Ovary (tissue), 3 donors: ENCODE data around the gene FARS2.
"Not testable (repeated sequence)": the region's sequence is repeated elsewhere in the genome, so short reads cannot be mapped to it uniquely, and the experiment has no call there.

Experiments used
- EP300 ChIP-seq: sonication (generic); formaldehyde crosslinking; IDR thresholded peaks from one replicate; pipeline ENCODE4 v1.6.1; 2017; ENCODE audit warnings: antibody characterized with exemption
- POLR2A ChIP-seq: fragments of 450-650 bp; IDR thresholded peaks from one replicate; pipeline ENCODE4 v1.6.1; 2017; ENCODE audit warnings: antibody characterized with exemption, mild to moderate bottlenecking, moderate library complexity
- TF ChIP-seq, protein P1 (sequence below), 3 donors: fragments of 450-650 bp in 2 of 3; fragments of 200-600 bp in 1 of 3; IDR thresholded peaks; one replicate each; pipeline versions ENCODE4 v1.5.1 to v1.8.0; 2016 to 2022; ENCODE audit warnings: antibody characterized with exemption in 3 of 3, mild to moderate bottlenecking in 1 of 3
- donor health status: DM: no; HTN: no; CAD: no.

DNA sequence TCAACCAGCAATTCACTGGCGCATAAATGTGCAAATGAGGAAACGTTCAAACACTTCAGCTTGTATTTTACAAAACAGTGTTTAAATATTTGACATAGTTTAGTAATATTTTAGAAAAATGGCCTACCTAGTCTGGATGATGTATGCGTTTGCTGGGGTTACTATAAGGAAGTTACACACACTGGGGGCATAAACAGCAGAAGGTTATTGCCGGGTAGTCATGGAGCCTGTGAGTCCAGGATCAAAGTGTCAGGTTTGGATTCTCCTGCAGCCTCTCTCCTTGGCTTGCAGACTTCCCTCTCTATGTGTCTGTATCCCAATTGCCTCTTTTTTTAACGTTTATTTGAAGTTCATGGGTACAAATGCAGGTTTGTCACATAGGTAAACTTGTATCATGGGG lies 528.1 kb downstream of the FARS2 start:
- not testable (repeated sequence) for TF ChIP-seq POLR2A, EP300
- TF ChIP-seq, protein P1, sequence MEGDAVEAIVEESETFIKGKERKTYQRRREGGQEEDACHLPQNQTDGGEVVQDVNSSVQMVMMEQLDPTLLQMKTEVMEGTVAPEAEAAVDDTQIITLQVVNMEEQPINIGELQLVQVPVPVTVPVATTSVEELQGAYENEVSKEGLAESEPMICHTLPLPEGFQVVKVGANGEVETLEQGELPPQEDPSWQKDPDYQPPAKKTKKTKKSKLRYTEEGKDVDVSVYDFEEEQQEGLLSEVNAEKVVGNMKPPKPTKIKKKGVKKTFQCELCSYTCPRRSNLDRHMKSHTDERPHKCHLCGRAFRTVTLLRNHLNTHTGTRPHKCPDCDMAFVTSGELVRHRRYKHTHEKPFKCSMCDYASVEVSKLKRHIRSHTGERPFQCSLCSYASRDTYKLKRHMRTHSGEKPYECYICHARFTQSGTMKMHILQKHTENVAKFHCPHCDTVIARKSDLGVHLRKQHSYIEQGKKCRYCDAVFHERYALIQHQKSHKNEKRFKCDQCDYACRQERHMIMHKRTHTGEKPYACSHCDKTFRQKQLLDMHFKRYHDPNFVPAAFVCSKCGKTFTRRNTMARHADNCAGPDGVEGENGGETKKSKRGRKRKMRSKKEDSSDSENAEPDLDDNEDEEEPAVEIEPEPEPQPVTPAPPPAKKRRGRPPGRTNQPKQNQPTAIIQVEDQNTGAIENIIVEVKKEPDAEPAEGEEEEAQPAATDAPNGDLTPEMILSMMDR (IDR thresholded peaks at IDR 0.05): not testable (repeated sequence)
